NOMO-1 treated with DMSO at 0.1 percent for 48 hours (cell line): ENCODE data around the gene ZFC3H1.
"Not testable (repeated sequence)": the region's sequence is repeated elsewhere in the genome, so short reads cannot be mapped to it uniquely, and the experiment has no call there.

Experiments
- DNase-seq: peaks from one replicate; lab custom pipeline; 2025; ENCODE audit not compliant: unreplicated experiment; lab: John Stamatoyannopoulos, UW

The ZFC3H1 gene

GRCh38 chr12:71584356-71584755 lies 79.3 kb downstream of the ZFC3H1 start:
- no peak for DNase-seq

DNA sequence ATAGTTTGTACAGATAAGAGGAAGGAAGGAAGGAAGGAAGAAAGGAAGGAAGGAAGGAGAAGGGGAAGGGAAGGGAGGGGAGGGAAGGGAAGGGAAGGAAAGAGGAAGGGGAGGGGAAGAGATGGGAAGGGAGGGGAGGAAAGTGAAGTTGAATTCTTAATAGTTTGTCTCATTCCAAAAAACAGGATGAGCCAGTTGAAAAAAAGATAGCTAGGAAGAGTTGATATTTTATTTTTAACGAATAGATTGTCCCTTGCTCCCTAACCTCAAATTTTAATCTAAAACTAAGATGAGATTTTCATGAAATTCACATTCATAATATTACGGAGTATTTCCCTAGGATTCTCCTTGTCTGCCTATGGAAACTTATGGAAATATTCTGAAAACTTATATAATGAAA lies 80.7 kb downstream of the ZFC3H1 start:
- no peak for DNase-seq

DNA sequence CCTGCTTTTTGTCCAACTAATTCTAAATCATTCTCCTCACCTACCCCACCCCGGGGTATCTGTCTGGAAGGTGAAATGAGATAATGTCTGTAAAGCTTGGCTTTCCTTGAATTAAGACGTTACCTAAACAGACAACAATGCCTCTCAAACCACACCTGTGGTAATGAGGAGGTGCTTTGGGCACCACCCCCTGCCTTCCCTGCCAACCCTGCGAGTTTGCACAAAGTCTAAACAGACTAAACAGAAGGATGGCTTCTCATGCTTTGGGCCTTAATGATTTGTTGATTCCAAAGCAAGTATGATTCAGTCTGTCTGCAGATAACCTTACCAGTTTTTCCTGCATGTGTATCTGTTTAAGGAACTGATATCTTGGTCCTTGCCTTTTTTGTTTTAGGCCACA lies 82.4 kb downstream of the ZFC3H1 start:
- DNase-seq = no peak

GRCh38 chr12:71578694-71579258 lies 84.9 kb downstream of the ZFC3H1 start:
- DNase-seq = no peak

- no peak for DNase-seq
These were observed 87.2 kb downstream of the ZFC3H1 start for GRCh38 chr12:71576496-71576895.

GRCh38 chr12:71569885-71570284 lies 93.8 kb downstream of the ZFC3H1 start:
- DNase-seq = not testable (repeated sequence)

DNA sequence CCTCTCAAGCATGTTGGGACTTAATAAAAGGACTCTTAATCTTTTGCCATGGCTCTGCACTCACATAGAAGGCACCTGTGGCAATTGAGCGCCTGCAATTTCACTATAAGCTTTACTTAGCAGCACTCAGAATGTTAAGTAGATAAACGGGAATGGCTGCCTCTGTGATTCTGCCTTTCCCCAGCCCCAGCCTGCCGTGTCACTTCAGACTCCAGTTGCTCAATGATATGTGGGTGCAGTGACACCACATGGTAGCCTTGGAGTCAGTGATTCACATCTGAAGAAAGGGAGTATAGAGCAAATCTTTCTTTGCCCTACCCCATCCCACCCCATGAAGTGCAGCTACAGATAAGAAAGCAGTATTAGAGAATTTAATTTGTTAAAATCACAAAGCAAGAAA lies 96.1 kb downstream of the ZFC3H1 start:
- no peak for DNase-seq

GRCh38 chr12:71566655-71567054 lies 97.0 kb downstream of the ZFC3H1 start:
- DNase-seq = no peak

DNA sequence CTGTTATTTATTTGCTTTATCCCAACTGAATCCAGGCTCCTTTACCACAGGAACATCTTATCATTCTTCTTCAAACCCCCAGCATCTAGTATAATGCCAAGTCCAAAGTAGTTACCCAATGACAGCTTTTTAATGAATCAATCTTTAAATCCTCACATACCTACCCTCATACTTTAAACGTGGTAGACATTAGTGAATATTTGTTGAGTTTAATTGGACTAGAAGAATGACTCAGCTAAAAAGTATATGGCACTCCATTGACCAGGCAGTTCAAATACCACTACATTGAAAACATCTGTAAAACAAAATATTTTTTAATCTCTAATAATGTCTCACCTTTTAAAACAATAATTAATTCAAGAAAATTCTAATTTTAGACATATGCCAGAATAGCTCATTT lies 98.1 kb downstream of the ZFC3H1 start:
- DNase-seq = no peak

DNA sequence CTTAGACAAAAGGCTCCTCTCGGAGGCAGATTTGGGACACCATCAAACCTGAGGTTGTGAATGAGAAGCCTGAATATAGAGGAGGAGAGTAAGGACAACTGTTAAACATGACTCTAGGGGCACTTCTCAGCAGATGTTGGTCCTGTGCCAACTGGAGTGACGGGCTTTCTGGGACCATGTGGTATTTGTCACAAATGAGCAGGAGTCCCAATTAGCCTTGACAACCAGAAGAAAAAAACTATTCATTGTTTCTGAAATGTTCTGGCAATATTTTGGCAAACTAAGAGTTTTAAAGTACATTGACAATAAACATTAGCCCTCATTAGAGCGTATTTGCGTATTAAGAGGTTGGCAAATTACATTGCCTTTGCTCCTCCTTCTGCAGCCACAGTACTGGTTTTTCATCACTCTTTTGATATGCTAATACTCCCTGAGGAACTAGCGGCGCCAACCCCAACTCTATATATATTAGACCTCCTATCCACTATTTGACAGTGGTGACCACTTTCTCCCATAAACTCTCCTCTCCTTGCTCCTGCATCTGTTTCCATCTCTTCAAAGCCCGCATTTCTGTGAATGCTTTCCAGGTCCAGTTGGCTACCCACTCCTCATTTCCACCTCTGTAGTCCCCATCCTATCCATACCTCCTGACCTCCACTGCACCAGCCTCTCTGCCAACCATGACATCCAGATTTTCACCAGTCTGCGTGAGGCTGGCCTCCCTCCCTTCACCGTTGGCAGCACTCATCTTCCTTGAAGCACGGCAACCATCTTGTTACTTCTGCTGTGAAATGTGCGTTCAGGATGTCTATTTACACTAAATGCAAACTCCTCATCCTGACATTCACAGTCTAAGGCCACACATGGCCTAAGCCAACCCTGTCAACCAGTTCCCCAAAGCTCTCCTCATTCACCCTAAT lies 100.7 kb downstream of the ZFC3H1 start:
- no peak for DNase-seq
